Measurements from ENCODE around the gene MCM9. TPM values are rescaled to one million over a fixed set of nuclear protein-coding genes. Genes with fewer than 3 reads are reported as not detected.

Gene MCM9
- total RNA-seq, 1 experiment from 2014 or later = 18.6 TPM

DNA sequence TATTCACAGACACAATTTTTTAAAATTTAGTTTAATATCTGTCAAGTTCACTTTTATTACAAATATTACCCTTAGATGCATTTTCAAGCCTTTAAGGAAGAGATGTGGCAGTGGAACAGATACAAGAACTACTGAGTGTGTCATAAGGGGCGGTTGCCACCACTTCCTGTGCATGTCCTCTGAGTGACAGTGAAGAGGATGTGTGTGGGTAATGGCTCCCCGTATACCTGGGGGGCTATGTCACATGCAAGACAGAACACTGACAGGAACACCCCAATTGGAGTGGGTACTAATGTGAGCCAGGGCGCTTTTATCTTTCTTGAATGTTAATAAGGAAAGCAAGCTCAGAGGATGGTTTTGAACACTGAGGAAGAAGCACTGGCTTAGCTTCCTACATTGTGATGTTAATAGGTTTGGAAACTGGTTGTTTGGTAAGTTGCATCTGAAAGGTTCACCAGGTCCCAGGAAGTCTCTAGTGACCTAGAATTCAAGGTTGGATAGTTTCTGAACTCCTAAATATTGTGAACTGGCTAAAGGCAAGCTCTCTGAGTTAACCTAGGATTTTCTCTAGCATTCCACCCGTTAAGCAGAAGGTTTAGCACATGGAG is 124.4 kb downstream of the MCM9 start:
- Histone ChIP-seq H3K79me1 (ENCODE audit: insufficient read depth, low read depth, low read length, poor library complexity, severe bottlenecking) (no peaks in the 10 kb centered on the region), H4K91ac (ENCODE audit: insufficient read length, low read depth, low read length) (no peak overlapping the region), H3K18ac (ENCODE audit: insufficient read length, low read depth, low read length) (no peak overlapping the region), H3K4me1 (ENCODE audit: insufficient read depth, low read length) (no peaks in the 10 kb centered on the region), H3K4ac (ENCODE audit: low read depth, low read length) (no peak overlapping the region), H2AFZ (ENCODE audit: low read length) (no peak overlapping the region), H2BK12ac (ENCODE audit: insufficient read length, low read depth, low read length) (no peak overlapping the region), H2BK5ac (ENCODE audit: insufficient read length, low read length) (no peak overlapping the region), H3K4me2 (ENCODE audit: insufficient read depth, insufficient read length, low read length) (peak overlapping the region; percentile 1), H3K27me3 (ENCODE audit: insufficient read depth, low read length) (no peaks in the 10 kb centered on the region), H4K5ac (ENCODE audit: insufficient read length, low read depth, low read length) (no peak overlapping the region), H3K9me3 (ENCODE audit: control insufficient read depth, low read depth, low read length) (no peaks in the 10 kb centered on the region), H2AK5ac (ENCODE audit: insufficient read length, low read length) (no peak overlapping the region), H3K14ac (ENCODE audit: insufficient read depth, low read length) (no peak overlapping the region), H4K20me1 (ENCODE audit: control insufficient read depth, insufficient read depth, insufficient read length) (no peaks in the 10 kb centered on the region), H3K27ac (ENCODE audit: insufficient read length, low read depth, low read length) (no peak overlapping the region), H3T11ph (ENCODE audit: low read length) (no peak overlapping the region), H4K8ac (replicated peaks; ENCODE audit: insufficient read length, low read depth, low read length) (no peak overlapping the region), H3K79me2 (ENCODE audit: insufficient read depth, low read length) (no peaks in the 10 kb centered on the region), H3K23ac (ENCODE audit: insufficient read length, low read depth, low read length) (no peak overlapping the region), H3K9ac (ENCODE audit: extremely low read depth, insufficient read length, low read length) (no peak overlapping the region), H3K23me2 (ENCODE audit: insufficient read length, low read depth, low read length, poor library complexity, severe bottlenecking) (no peaks in the 10 kb centered on the region), H3K56ac (ENCODE audit: insufficient read length, low read depth, low read length) (no peak overlapping the region), H2BK20ac (ENCODE audit: low read depth, low read length, poor library complexity, severe bottlenecking) (no peak overlapping the region), H2BK15ac (ENCODE audit: low read depth, low read length) (no peak overlapping the region), H2BK120ac (ENCODE audit: low read depth, low read length, poor library complexity, severe bottlenecking) (no peak overlapping the region)
- Mint-ChIP-seq H3K36me3 (ENCODE audit: insufficient read depth in 1 of 3, low read depth in 3 of 3) (peaks cover 17 to 24% (median 17%) of the 10 kb centered on the region in 3 experiments), H3K4me3 (no peak overlapping the region), H3K27ac (peak overlapping the region in 1 of 3 experiments; percentile 65; a peak in 3 of 7 replicates), H3K9me3 (peaks cover 9 to 13% of the 10 kb centered on the region in 2 experiments; a peak in 4 of 5 replicates), H3K27me3 (ENCODE audit: low read depth) (no peaks in the 10 kb centered on the region), H3K4me1 (peaks cover 10 to 15% of the 10 kb centered on the region in 2 experiments)
- TF ChIP-seq, protein P1, sequence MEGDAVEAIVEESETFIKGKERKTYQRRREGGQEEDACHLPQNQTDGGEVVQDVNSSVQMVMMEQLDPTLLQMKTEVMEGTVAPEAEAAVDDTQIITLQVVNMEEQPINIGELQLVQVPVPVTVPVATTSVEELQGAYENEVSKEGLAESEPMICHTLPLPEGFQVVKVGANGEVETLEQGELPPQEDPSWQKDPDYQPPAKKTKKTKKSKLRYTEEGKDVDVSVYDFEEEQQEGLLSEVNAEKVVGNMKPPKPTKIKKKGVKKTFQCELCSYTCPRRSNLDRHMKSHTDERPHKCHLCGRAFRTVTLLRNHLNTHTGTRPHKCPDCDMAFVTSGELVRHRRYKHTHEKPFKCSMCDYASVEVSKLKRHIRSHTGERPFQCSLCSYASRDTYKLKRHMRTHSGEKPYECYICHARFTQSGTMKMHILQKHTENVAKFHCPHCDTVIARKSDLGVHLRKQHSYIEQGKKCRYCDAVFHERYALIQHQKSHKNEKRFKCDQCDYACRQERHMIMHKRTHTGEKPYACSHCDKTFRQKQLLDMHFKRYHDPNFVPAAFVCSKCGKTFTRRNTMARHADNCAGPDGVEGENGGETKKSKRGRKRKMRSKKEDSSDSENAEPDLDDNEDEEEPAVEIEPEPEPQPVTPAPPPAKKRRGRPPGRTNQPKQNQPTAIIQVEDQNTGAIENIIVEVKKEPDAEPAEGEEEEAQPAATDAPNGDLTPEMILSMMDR (conservative IDR thresholded peaks at IDR 0.05) = no peak
- no peak for DNase-seq
- no CpG with 5 or more reads among the region's 4 CpGs for WGBS (ENCODE audit: extremely low coverage, insufficient read length, low lambda C conversion rate)

Data from H9 (cell line).